Activated naive CD8-positive, alpha-beta T cell treated with anti-CD3 and anti-CD28 coated beads, Interleukin-2, amount 10 ng/mL, durations not matched to agents 7 days and 5 days (primary cell): ENCODE results near the gene SMIM44. TPM values are rescaled to one million over a fixed set of nuclear protein-coding genes. Genes with fewer than 3 reads are reported as not detected.

Experiments used
- ATAC-seq: fragments of 150-1000 bp; cut with Tn5 transposase; one replicate; pipeline ENCODE4 v1.10.0; 2021; ENCODE audit warnings: low read depth, moderate library complexity
- POLR2A ChIA-PET: fragments of 350-600 bp; sonication (Branson Sonifier 250); formaldehyde crosslinking; loops from one replicate; lab custom pipeline; 2021; ENCODE audit warnings: antibody characterized with exemption; lab: Charles Lee
- DNase-seq: peaks from one replicate; pipeline ENCODE4 v3.0.0; 2021
- H3K27ac Mint-ChIP-seq: one replicate; pipeline ENCODE4 v1.8.0; 2022; ENCODE audit warnings: mild to moderate bottlenecking, mixed read lengths
- H3K27me3 Mint-ChIP-seq: one replicate; pipeline ENCODE4 v1.8.0; 2022; ENCODE audit warnings: mild to moderate bottlenecking, moderate library complexity, mixed read lengths
- H3K36me3 Mint-ChIP-seq: one replicate; pipeline ENCODE4 v1.8.0; 2021; ENCODE audit warnings: mild to moderate bottlenecking, mixed read lengths
- H3K4me1 Mint-ChIP-seq: one replicate; pipeline ENCODE4 v1.8.0; 2021; ENCODE audit warnings: mixed read lengths
- H3K4me3 Mint-ChIP-seq: one replicate; pipeline ENCODE4 v1.8.0; 2022; ENCODE audit warnings: mild to moderate bottlenecking, moderate library complexity, mixed read lengths
- H3K9me3 Mint-ChIP-seq: one replicate; pipeline ENCODE4 v1.8.0; 2021; ENCODE audit warnings: mixed read lengths
- total RNA-seq, 2 experiments: library from RNA; stranded (reverse); gene quantifications; one replicate each; pipeline ENCODE4 v1.2.3, GENCODE V29; 2021

SMIM44 gene
- total RNA-seq, 2 experiments from 2014 or later, result not detected

DNA sequence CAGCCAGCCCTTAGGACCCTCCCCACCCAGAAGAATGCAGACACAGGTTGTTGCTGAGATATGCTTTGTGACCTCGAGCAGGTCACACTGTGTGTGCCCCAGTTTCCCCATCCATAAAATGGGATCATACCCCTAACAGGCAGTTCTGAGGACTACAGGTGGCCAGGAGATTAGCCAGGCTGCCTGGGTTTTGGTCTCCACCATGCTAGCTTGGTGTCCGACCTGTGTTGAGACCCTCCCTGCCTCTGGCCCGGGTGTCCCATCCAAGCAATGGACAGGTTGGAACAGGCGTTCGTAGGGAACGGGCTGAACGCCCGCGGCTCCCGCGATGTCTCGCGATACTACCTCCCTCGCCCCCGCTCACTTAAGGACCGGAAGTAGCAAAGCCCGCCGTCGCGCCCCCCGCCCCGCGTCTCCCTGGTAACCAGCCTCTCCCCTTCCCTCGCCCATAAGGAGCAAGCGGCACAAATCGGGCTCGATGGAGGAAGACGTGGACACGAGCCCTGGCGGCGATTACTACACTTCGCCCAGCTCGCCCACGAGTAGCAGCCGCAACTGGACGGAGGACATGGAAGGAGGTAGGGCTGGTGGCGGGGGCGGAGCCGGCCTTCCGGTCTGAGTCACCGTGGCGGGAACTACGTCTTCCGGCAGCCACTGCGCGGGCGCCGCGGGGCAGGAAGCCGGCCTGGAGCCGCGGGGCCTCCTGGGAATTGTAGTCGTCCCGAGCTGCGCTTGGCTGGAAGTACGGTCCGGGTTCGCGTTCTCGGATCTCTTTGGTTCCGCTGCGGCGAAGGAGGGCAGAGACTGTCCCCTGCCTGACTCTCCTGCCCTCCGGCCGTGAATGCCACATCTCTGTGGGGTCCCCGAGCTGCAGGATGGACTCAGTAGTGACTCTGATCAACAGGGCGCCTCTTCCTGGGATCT is 48.3 kb downstream of the SMIM44 start:
- Mint-ChIP-seq H3K27me3 (no peaks in the 10 kb centered on the region), H3K9me3 (peaks cover 4% of the 10 kb centered on the region), H3K27ac (peak overlapping the region; percentile 98), H3K36me3 (peaks cover 12% of the 10 kb centered on the region), H3K4me3 (peak overlapping the region; percentile 98), H3K4me1 (peaks cover 8% of the 10 kb centered on the region)
- POLR2A ChIA-PET, result interaction anchor here (0.9 to 1.2 kb wide), 4 partner anchors 8 to 457 kb away, joined by 3 to 8 read pairs (median 3); partner anchors contain the start of genes MRPL54 and TLE6
- peak; percentile 98 for DNase-seq
- ATAC-seq, result peak; percentile 95

DNA sequence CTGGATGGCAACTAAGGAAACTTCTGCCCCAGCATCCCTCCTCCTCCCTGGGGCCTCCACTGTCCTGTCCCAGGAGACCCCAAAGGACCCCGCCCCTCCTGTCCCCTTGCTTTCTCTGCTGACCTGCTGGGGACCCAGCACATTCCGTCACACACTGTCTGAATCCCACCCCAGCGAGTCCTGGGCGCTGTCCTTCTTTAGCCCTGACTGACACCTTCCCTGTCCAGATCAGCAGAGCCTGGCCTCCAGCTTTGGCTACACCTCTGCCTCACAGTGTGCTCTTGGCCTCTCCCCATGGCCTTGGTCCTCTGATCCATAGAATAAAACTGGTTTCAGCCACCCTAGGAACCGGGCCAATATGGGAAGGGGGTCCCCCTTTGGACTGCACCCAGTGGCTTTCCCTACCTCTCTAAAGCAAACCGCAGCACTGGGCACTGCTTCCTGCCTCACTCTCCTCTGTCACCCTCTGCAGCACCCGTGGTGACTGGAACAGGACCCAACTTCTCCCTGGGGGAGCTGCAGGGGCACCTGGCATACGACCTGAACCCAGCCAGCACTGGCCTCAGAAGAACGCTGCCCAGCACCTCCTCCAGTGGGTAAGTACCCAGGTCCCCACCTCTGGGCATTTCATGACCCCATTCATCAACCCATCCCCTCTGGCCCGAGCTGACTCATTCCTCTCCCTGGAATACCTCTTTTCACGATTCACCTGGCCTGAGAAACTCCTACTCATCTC is 49.3 kb downstream of the SMIM44 start:
- H3K4me3 Mint-ChIP-seq, result peak overlapping the region; percentile 98
- H3K27ac Mint-ChIP-seq, result peak overlapping the region; percentile 98
- peaks cover 12% of the 10 kb centered on the region for H3K36me3 Mint-ChIP-seq
- peaks cover 4% of the 10 kb centered on the region for H3K9me3 Mint-ChIP-seq
- no peaks in the 10 kb centered on the region for H3K27me3 Mint-ChIP-seq
- POLR2A ChIA-PET, result interaction anchor here (1.0 kb wide), 1 partner anchor 45 kb away, joined by 3 read pairs; no protein-coding TSS in a partner anchor
- DNase-seq, result no peak
- peaks cover 8% of the 10 kb centered on the region for H3K4me1 Mint-ChIP-seq
- ATAC-seq, result no peak

DNA sequence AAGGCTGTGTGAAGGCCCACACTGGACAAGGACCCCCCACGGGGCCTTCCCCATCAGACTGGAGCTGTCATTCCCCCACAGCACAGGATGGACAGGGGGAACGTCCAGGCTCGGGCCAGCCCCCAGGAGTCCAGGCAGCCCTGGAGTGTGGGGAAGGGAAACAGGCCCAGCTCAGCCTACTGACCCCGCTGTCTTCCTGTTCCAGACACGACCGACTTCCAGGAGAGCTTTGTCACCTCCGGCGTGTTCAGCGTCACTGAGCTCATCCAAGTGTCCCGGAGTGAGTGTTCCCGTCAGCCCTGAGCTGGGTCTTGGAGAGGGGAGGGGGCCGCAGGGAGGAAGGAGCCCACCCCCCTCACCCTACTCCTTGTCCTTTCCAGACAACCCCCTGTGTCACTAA is 49.9 kb downstream of the SMIM44 start:
- Mint-ChIP-seq H3K27me3 (no peaks in the 10 kb centered on the region), H3K4me3 (no peak overlapping the region), H3K27ac (no peak overlapping the region), H3K4me1 (peaks cover 8% of the 10 kb centered on the region), H3K9me3 (peaks cover 4% of the 10 kb centered on the region), H3K36me3 (peaks cover 12% of the 10 kb centered on the region)
- POLR2A ChIA-PET, result no interaction called here
- ATAC-seq (no peak), DNase-seq (no peak)

Other genes starting within 250 kb of the SMIM44 start
- 10 to 100 TPM; 18.0 to 19.3 TPM for gene NFIC, start 116.9 kb downstream of the SMIM44 start, total RNA-seq
- 1 to 10 TPM; 5.2 to 6.0 TPM for gene SMIM24, start 2.9 kb downstream of the SMIM44 start, total RNA-seq
- gene DOHH, start 17.2 kb upstream of the SMIM44 start, total RNA-seq, result 10 to 100 TPM in 1 of 2 experiments, 1 to 10 TPM in 1; 9.9 to 12.1 TPM
- gene FZR1, start 22.9 kb upstream of the SMIM44 start, total RNA-seq, result 10 to 100 TPM; 82.9 to 83.6 TPM
- 10 to 100 TPM; 11.4 to 13.9 TPM for gene TEKTIP1, start 55.7 kb upstream of the SMIM44 start, total RNA-seq
- 10 to 100 TPM; 84.5 to 90.8 TPM for gene MFSD12, start 74.1 kb upstream of the SMIM44 start, total RNA-seq
- 10 to 100 TPM; 58.5 to 59.5 TPM for gene HMG20B, start 89.5 kb upstream of the SMIM44 start, total RNA-seq
- gene GIPC3, start 102.0 kb upstream of the SMIM44 start, total RNA-seq, result 1 to 10 TPM; 1.4 to 1.5 TPM
- gene TBXA2R, start 123.4 kb upstream of the SMIM44 start, total RNA-seq, result 1 to 10 TPM; 1.7 to 2.1 TPM
- gene CACTIN, start 143.3 kb upstream of the SMIM44 start, total RNA-seq, result 10 to 100 TPM; 36.8 to 40.8 TPM
- gene PIP5K1C, start 217.0 kb upstream of the SMIM44 start, total RNA-seq, result 10 to 100 TPM; 18.9 to 23.5 TPM
- gene TJP3, start 224.9 kb upstream of the SMIM44 start, total RNA-seq, result 1 to 10 TPM; 5.2 to 7.6 TPM